HEK293 (cell line): ENCODE results near the gene CAP2.
"Not testable (repeated sequence)": the region's sequence is repeated elsewhere in the genome, so short reads cannot be mapped to it uniquely, and the experiment has no call there.

Experiments used
- CTCF ChIA-PET: fragments of 350-600 bp; formaldehyde crosslinking; extraction: SDS; loops from one replicate; lab custom pipeline; 2021; ENCODE audit warnings: antibody characterized with exemption; lab: Yijun Ruan, JAX
- POLR2A ChIA-PET: fragments of 300-600 bp; formaldehyde crosslinking; extraction: SDS; loops from one replicate; lab custom pipeline; 2020; ENCODE audit warnings: antibody characterized with exemption, inconsistent platforms; lab: Yijun Ruan, JAX
- H3K27ac ChIP-seq: fragments of 200-500 bp; sonication (Bioruptor generic); 2 replicates; pipeline ENCODE4 v1.5.1; 2014; ENCODE audit warnings: low read depth, low read length, control low read depth, inconsistent platforms; ENCODE audit errors: extremely low read depth
- H3K36me3 ChIP-seq, 2 experiments: fragments of 200-500 bp in 1 of 2; sonication (Bioruptor generic) in 1 of 2; 1 replicate in 1 of 2; 2 replicates in 1 of 2; pipeline ENCODE4 v1.5.1; 2014 to 2017; ENCODE audit warnings: inconsistent platforms in 2 of 2, low read length in 2 of 2; ENCODE audit not compliant: control insufficient read depth in 2 of 2, insufficient read depth in 1 of 2
- H3K4me1 ChIP-seq: fragments of 200-500 bp; sonication (Bioruptor generic); 2 replicates; pipeline ENCODE4 v1.5.1; 2014; ENCODE audit warnings: mild to moderate bottlenecking, low read length, inconsistent platforms; ENCODE audit not compliant: control insufficient read depth, insufficient read depth
- H3K4me3 ChIP-seq: 2 replicates; pipeline ENCODE4 v1.5.1; 2011; ENCODE audit warnings: low read depth, mild to moderate bottlenecking, control low read depth, low read length, moderate library complexity
- H3K9me3 ChIP-seq: fragments of 200-500 bp; sonication (Bioruptor generic); 2 replicates; pipeline ENCODE4 v1.5.1; 2014; ENCODE audit warnings: low read depth, low read length, inconsistent platforms; ENCODE audit not compliant: control insufficient read depth, insufficient read depth
- EGR2 ChIP-seq: fragments of 450-650 bp; formaldehyde crosslinking; IDR thresholded peaks from 2 replicates; pipeline ENCODE4 v1.5.1; 2016; ENCODE audit warnings: low read depth, missing biosample characterization, missing genetic modification characterization
- HIC1 ChIP-seq: fragments of 450-650 bp; formaldehyde crosslinking; IDR thresholded peaks from 2 replicates; pipeline ENCODE4 v1.5.1; 2016; ENCODE audit warnings: missing biosample characterization, missing genetic modification characterization
- HOXD13 ChIP-seq: sonication (generic); formaldehyde crosslinking; IDR thresholded peaks from 2 replicates; pipeline ENCODE4 v1.8.0; 2022; ENCODE audit warnings: missing genetic modification reagents, borderline replicate concordance
- KLF17 ChIP-seq: fragments of 450-650 bp; formaldehyde crosslinking; IDR thresholded peaks from 2 replicates; pipeline ENCODE4 v1.5.1; 2016; ENCODE audit warnings: missing biosample characterization, missing genetic modification characterization
- ZIC2 ChIP-seq: fragments of 450-650 bp; formaldehyde crosslinking; IDR thresholded peaks from 2 replicates; pipeline ENCODE4 v1.5.1; 2016; ENCODE audit warnings: missing biosample characterization, missing genetic modification characterization
- ZNF132 ChIP-seq: fragments of 450-650 bp; formaldehyde crosslinking; IDR thresholded peaks from 2 replicates; pipeline ENCODE4 v1.5.1; 2017; ENCODE audit warnings: missing biosample characterization, missing genetic modification characterization, borderline replicate concordance
- ZNF146 ChIP-seq: fragments of 450-650 bp; formaldehyde crosslinking; IDR thresholded peaks from 2 replicates; pipeline ENCODE4 v1.5.1; 2016; ENCODE audit warnings: missing biosample characterization, missing genetic modification characterization
- ZNF202 ChIP-seq: fragments of 450-650 bp; formaldehyde crosslinking; IDR thresholded peaks from 2 replicates; pipeline ENCODE4 v1.5.1; 2016; ENCODE audit warnings: missing biosample characterization, missing genetic modification characterization, borderline replicate concordance
- ZNF221 ChIP-seq: fragments of 450-650 bp; formaldehyde crosslinking; IDR thresholded peaks from 2 replicates; pipeline ENCODE4 v1.5.1; 2017; ENCODE audit warnings: missing biosample characterization, missing genetic modification characterization, borderline replicate concordance
- ZNF23 ChIP-seq: fragments of 450-650 bp; formaldehyde crosslinking; IDR thresholded peaks from 2 replicates; pipeline ENCODE4 v1.5.1; 2016; ENCODE audit warnings: missing biosample characterization, missing genetic modification characterization, borderline replicate concordance
- ZNF274 ChIP-seq, 2 experiments: fragments of 200-500 bp in 1 of 2; fragments of 450-650 bp in 1 of 2; sonication (Bioruptor generic) in 1 of 2; formaldehyde crosslinking in 1 of 2; IDR thresholded peaks; 2 replicates each; pipeline versions ENCODE4 v1.5.1 to v1.6.1; 2014 to 2016; ENCODE audit warnings: borderline replicate concordance in 1 of 2, inconsistent platforms in 1 of 2, low read length in 1 of 2, missing biosample characterization in 1 of 2, missing genetic modification characterization in 1 of 2
- ZNF354C ChIP-seq: fragments of 450-650 bp; formaldehyde crosslinking; IDR thresholded peaks from 2 replicates; pipeline ENCODE4 v1.5.1; 2016; ENCODE audit warnings: missing biosample characterization, missing genetic modification characterization, low read depth, borderline replicate concordance
- ZNF426 ChIP-seq: fragments of 450-650 bp; formaldehyde crosslinking; IDR thresholded peaks from 2 replicates; pipeline ENCODE4 v1.5.1; 2017; ENCODE audit warnings: missing biosample characterization, missing genetic modification characterization, mild to moderate bottlenecking, inconsistent platforms, moderate library complexity
- ZNF548 ChIP-seq: fragments of 450-650 bp; formaldehyde crosslinking; IDR thresholded peaks from 2 replicates; pipeline ENCODE4 v1.5.1; 2016; ENCODE audit warnings: missing biosample characterization, missing genetic modification characterization
- ZNF549 ChIP-seq: fragments of 450-650 bp; IDR thresholded peaks from 2 replicates; pipeline ENCODE4 v1.5.1; 2018; ENCODE audit warnings: missing biosample characterization, missing genetic modification characterization, mild to moderate bottlenecking, inconsistent platforms, moderate library complexity
- ZNF600 ChIP-seq: fragments of 450-650 bp; formaldehyde crosslinking; IDR thresholded peaks from 2 replicates; pipeline ENCODE4 v1.5.1; 2016; ENCODE audit warnings: missing biosample characterization, missing genetic modification characterization
- ZNF645 ChIP-seq: fragments of 450-650 bp; formaldehyde crosslinking; IDR thresholded peaks from 2 replicates; pipeline ENCODE4; 2016; ENCODE audit warnings: missing biosample characterization, missing genetic modification characterization
- ZNF701 ChIP-seq: fragments of 450-650 bp; formaldehyde crosslinking; IDR thresholded peaks from 2 replicates; pipeline ENCODE4 v1.5.1; 2016; ENCODE audit warnings: missing biosample characterization, missing genetic modification characterization
- ZNF843 ChIP-seq: fragments of 450-650 bp; formaldehyde crosslinking; IDR thresholded peaks from 2 replicates; pipeline ENCODE4 v1.5.1; 2016; ENCODE audit warnings: missing biosample characterization, missing genetic modification characterization
- ZSCAN16 ChIP-seq: fragments of 450-650 bp; formaldehyde crosslinking; IDR thresholded peaks from 2 replicates; pipeline ENCODE4 v1.5.1; 2016; ENCODE audit warnings: missing biosample characterization, missing genetic modification characterization

CAP2 gene

GRCh38 chr6:17440811-17441210 lies 47.4 kb downstream of the CAP2 start:
- H3K9me3 ChIP-seq, H3K4me1 ChIP-seq, H3K27ac ChIP-seq, H3K36me3 ChIP-seq, POLR2A ChIA-PET, H3K4me3 ChIP-seq: not testable (repeated sequence)
- TF ChIP-seq ZNF146 (tag by site-specific recombination) = peak; percentile 89
- CTCF ChIA-PET = interaction anchor here (0.6 to 0.7 kb wide), 2 partner anchors 311 to 614 kb away, joined by 3 read pairs; no protein-coding TSS in a partner anchor

GRCh38 chr6:17442196-17442595 lies 48.8 kb downstream of the CAP2 start:
- no peak overlapping the region for H3K4me3 ChIP-seq
- no peak for TF ChIP-seq ZNF132 (tag by site-specific recombination)
- no peak for TF ChIP-seq EGR2 (tag by site-specific recombination)
- no peak for TF ChIP-seq KLF17 (tag by site-specific recombination)
- TF ChIP-seq ZNF645 = no peak
- TF ChIP-seq ZNF354C (tag by site-specific recombination) = no peak
- no peak for TF ChIP-seq HIC1 (tag by site-specific recombination)
- TF ChIP-seq ZNF701 (tag by site-specific recombination) = no peak
- H3K9me3 ChIP-seq = no peaks in the 10 kb centered on the region
- ChIA-PET CTCF (no interaction called here), POLR2A (no interaction called here)
- H3K4me1 ChIP-seq = 0 out of 2 replicates have a peak, but pooled peaks cover 2% of the 10 kb centered on the region
- no peak overlapping the region for H3K27ac ChIP-seq
- H3K36me3 ChIP-seq = no peaks in the 10 kb centered on the region; a peak in 1 of 3 replicates

- Histone ChIP-seq H3K4me3 (no peak overlapping the region), H3K36me3 (no peaks in the 10 kb centered on the region; a peak in 1 of 3 replicates), H3K4me1 (peaks cover 9% of the 10 kb centered on the region), H3K27ac (no peak overlapping the region), H3K9me3 (no peaks in the 10 kb centered on the region)
- POLR2A ChIA-PET = no interaction called here
- TF ChIP-seq ZNF221 (tag by site-specific recombination) (no peak), ZSCAN16 (0 out of 2 replicates have a peak, but pooled peaks have one; percentile 56), ZNF274 (IDR thresholded peaks at IDR 0.05; ENCODE audit: low read length) (no peak), ZNF274 (tag by site-specific recombination; IDR thresholded peaks at IDR 0.05; ENCODE audit: borderline replicate concordance) (no peak)
- CTCF ChIA-PET = interaction anchor here (0.6 to 1.0 kb wide), 3 partner anchors 28 to 774 kb away, joined by 3 to 5 read pairs (median 3); no protein-coding TSS in a partner anchor
Observed at GRCh38 chr6:17446713-17447112, 53.3 kb downstream of the CAP2 start.

- peaks cover 9% of the 10 kb centered on the region for H3K4me1 ChIP-seq
- no peak overlapping the region for H3K4me3 ChIP-seq
- POLR2A ChIA-PET = no interaction called here
- no peaks in the 10 kb centered on the region for H3K9me3 ChIP-seq
- no peaks in the 10 kb centered on the region; a peak in 1 of 3 replicates for H3K36me3 ChIP-seq
- CTCF ChIA-PET = no interaction called here
- no peak overlapping the region for H3K27ac ChIP-seq
- TF ChIP-seq ZNF548 (tag by site-specific recombination) = no peak
- TF ChIP-seq ZIC2 (tag by site-specific recombination) = no peak
- no peak for TF ChIP-seq ZNF23 (tag by site-specific recombination)
- TF ChIP-seq ZNF202 = no peak
- no peak for TF ChIP-seq ZNF426
- TF ChIP-seq ZNF549 = no peak
- TF ChIP-seq HOXD13 (CRISPR knock-in tag) = no peak
- TF ChIP-seq ZNF600 (tag by site-specific recombination) = no peak
- no peak for TF ChIP-seq ZNF843
Observed at GRCh38 chr6:17448165-17448564, 54.8 kb downstream of the CAP2 start.
